Activated CD8-positive, alpha-beta memory T cell treated with anti-CD3 and anti-CD28 coated beads, Interleukin-2, amount 50 U/mL, for 24 hours (primary cell): ENCODE measurements around the gene VPS26A.

Source experiments
- DNase-seq: peaks from one replicate; pipeline ENCODE4 v3.0.0-alpha.2; 2020; ENCODE audit errors: extremely low read depth

The VPS26A gene

DNA sequence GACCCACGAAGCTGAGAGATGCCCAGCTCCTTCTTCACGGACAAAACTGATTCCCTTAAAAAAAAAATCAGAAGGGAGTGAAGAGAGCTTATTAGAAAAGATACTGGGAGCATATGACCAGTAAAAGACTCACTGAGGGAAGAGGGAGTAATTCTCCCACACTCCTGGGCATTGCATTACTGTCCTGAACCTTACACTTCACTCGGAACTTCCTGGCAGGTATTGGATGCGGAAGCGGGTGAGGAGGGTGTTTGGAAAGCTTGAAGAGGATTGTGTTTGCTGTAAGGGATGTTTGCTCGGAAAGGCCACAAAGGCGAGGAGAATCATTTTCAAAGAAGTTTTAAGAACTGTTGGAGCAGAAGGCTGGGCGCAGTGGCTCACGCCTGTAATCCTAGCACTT, 96.5 kb downstream of the VPS26A start:
- no peak for DNase-seq
